Amniotic stem cell (primary cell): ENCODE data around the gene HLA-DMB.
"Not testable (repeated sequence)": the region's sequence is repeated elsewhere in the genome, so short reads cannot be mapped to it uniquely, and the experiment has no call there.

ENCODE experiments used
- DNase-seq: peaks from one replicate; lab custom pipeline; 2025; lab: John Stamatoyannopoulos, UW

HLA-DMB gene

GRCh38 chr6:32950010-32950409 lies 9.2 kb upstream of the HLA-DMB start:
- DNase-seq = no peak

GRCh38 chr6:32949113-32949512 lies 8.3 kb upstream of the HLA-DMB start:
- no peak for DNase-seq

- no peak for DNase-seq
These were observed 7.0 kb upstream of the HLA-DMB start for GRCh38 chr6:32947552-32948465.

- DNase-seq = no peak
These were observed 6.1 kb upstream of the HLA-DMB start for GRCh38 chr6:32946893-32947292.

- DNase-seq = no peak
These were observed 5.1 kb upstream of the HLA-DMB start for GRCh38 chr6:32945953-32946352.

- no peak for DNase-seq
These were observed 4.4 kb upstream of the HLA-DMB start for GRCh38 chr6:32945108-32945760.

GRCh38 chr6:32943864-32944649 lies 3.2 kb upstream of the HLA-DMB start:
- DNase-seq = no peak

- DNase-seq = not testable (repeated sequence)
These were observed 1.8 kb upstream of the HLA-DMB start for GRCh38 chr6:32942555-32943123.

- no peak for DNase-seq
These were observed 463 bp upstream of the HLA-DMB start for GRCh38 chr6:32941214-32941768.

- DNase-seq = no peak
These were observed 2.3 kb downstream of the HLA-DMB start for GRCh38 chr6:32938494-32938893.

GRCh38 chr6:32937230-32937633 lies 3.6 kb downstream of the HLA-DMB start:
- no peak for DNase-seq

GRCh38 chr6:32936239-32937152 lies 4.3 kb downstream of the HLA-DMB start:
- DNase-seq = no peak

- no peak for DNase-seq
These were observed 5.1 kb downstream of the HLA-DMB start for GRCh38 chr6:32935551-32936238.

GRCh38 chr6:32933661-32934085 lies 7.2 kb downstream of the HLA-DMB start:
- DNase-seq = peak; percentile 26

- no peak for DNase-seq
These were observed 8.5 kb downstream of the HLA-DMB start for GRCh38 chr6:32932132-32932868.

GRCh38 chr6:32931211-32931610 lies 9.6 kb downstream of the HLA-DMB start:
- DNase-seq = no peak

- no peak for DNase-seq
These were observed 18.7 kb downstream of the HLA-DMB start for GRCh38 chr6:32922083-32922482.

GRCh38 chr6:32920715-32921114 lies 20.1 kb downstream of the HLA-DMB start:
- no peak for DNase-seq

- no peak for DNase-seq
These were observed 27.9 kb downstream of the HLA-DMB start for GRCh38 chr6:32912951-32913350.
